GM12875 (cell line): Measurements from ENCODE around the gene ATXN2.
A peak's percentile ranks its signal among the peaks of the same experiment; 100 is the strongest.

Experiments
- H3K4me3 ChIP-seq: one replicate; pipeline ENCODE4 v1.5.1; 2011; ENCODE audit warnings: low read depth, low read length, control low read depth
- TF ChIP-seq, protein P1 (sequence below): IDR thresholded peaks from 2 replicates; pipeline ENCODE4 v1.5.1; 2011; ENCODE audit warnings: low read depth, mild to moderate bottlenecking, control low read depth, inconsistent platforms, low read length, moderate library complexity, borderline replicate concordance; ENCODE audit not compliant: insufficient read depth

Gene ATXN2

GRCh38 chr12:111451649-111452129 is 147.4 kb downstream of the ATXN2 start:
- no peak overlapping the region for H3K4me3 ChIP-seq
- TF ChIP-seq, protein P1, sequence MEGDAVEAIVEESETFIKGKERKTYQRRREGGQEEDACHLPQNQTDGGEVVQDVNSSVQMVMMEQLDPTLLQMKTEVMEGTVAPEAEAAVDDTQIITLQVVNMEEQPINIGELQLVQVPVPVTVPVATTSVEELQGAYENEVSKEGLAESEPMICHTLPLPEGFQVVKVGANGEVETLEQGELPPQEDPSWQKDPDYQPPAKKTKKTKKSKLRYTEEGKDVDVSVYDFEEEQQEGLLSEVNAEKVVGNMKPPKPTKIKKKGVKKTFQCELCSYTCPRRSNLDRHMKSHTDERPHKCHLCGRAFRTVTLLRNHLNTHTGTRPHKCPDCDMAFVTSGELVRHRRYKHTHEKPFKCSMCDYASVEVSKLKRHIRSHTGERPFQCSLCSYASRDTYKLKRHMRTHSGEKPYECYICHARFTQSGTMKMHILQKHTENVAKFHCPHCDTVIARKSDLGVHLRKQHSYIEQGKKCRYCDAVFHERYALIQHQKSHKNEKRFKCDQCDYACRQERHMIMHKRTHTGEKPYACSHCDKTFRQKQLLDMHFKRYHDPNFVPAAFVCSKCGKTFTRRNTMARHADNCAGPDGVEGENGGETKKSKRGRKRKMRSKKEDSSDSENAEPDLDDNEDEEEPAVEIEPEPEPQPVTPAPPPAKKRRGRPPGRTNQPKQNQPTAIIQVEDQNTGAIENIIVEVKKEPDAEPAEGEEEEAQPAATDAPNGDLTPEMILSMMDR = peak; percentile 40; the same call in 1 of the 2 replicates

- TF ChIP-seq, protein P1 = no peak
- H3K4me3 ChIP-seq = no peak overlapping the region
Observed at GRCh38 chr12:111451232-111451631, 147.9 kb downstream of the ATXN2 start.

DNA sequence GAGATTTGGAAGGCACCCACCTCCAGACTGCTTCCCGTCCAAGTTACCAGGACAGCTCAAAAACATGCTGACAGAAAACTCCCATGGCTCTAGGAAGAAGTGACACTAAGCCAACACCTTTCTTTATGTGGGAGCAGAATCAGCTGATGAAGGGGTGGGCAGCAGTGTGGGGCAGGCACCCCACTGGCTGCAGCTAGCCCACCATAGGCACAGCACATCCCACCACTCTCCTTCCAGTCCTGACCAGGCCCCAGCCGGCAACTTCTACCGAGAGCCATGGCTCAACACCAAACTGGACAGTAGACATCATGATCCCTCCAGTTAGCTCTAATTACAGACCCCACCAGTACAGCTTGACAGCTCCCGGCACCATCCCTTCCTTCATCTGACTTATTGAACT is 148.4 kb downstream of the ATXN2 start:
- TF ChIP-seq, protein P1 = no peak
- no peak overlapping the region for H3K4me3 ChIP-seq

DNA sequence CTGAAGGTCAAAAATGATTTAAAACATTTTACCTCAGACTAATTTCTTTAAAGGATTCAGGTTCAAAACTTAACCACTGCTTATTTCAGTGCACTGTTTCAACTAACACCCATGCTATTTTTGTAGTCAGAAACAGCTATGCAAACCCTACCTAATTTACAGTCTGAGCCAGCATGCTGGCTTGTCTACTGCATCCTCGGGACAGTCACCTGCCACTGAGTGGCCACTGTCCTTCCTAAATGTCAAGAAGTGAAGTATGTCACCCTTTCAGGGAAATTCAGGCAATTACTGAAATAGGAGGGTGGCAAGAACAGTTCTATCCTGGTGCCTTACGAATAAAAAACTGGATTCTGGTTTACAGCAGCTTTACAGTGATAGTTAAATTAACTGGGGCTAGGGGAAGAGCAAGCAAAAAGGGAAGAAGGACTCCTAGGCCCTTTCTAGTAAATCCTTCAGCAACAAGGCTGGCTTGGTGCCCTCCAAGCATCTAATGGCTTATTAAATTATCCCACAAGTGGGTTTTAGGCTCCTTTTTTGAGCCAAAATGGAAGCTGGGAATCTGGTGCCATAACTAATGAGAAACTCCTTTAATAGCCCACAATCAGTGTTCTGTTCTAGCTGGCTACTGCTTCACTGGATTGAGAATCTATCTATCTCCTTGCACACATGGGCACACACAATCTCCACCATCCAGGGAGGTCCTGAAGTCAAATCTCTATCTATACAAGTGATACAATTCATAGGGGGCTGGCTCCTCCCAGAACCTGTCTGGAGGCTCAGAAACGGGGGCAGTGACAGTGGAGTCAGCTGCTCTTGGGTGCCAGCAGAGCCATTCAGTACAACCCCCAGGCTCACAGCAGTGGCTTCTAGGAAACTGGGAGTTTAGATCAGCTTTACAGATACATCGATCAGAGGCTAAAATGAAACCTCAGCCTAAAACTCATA is 150.0 kb downstream of the ATXN2 start:
- H3K4me3 ChIP-seq = no peak overlapping the region

GRCh38 chr12:111448266-111448830 is 150.8 kb downstream of the ATXN2 start:
- TF ChIP-seq, protein P1 = no peak
- no peak overlapping the region for H3K4me3 ChIP-seq

More for the DNA sequence above, 150.0 kb downstream of the ATXN2 start:
- TF ChIP-seq, protein P1 = no peak

- no peak overlapping the region for H3K4me3 ChIP-seq
- TF ChIP-seq, protein P1 = no peak
Observed at GRCh38 chr12:111447571-111448265, 151.4 kb downstream of the ATXN2 start.
